ENCODE data around the gene ACSL1.
"Not testable (repeated sequence)": the region's sequence is repeated elsewhere in the genome, so short reads cannot be mapped to it uniquely, and the experiment has no call there.

Gene ACSL1

GRCh38 chr4:184787766-184788503 is 37.8 kb downstream of the ACSL1 start:
- no peak for DNase-seq

GRCh38 chr4:184785813-184786212 is 40.0 kb downstream of the ACSL1 start:
- no peak for DNase-seq

GRCh38 chr4:184784628-184785257 is 41.0 kb downstream of the ACSL1 start:
- DNase-seq, result no peak

- DNase-seq, result no peak
These were observed 42.9 kb downstream of the ACSL1 start for GRCh38 chr4:184782731-184783373.

- DNase-seq, result not testable (repeated sequence)
These were observed 46.6 kb downstream of the ACSL1 start for GRCh38 chr4:184779160-184779559.

GRCh38 chr4:184778325-184778724 is 47.4 kb downstream of the ACSL1 start:
- no peak for DNase-seq

GRCh38 chr4:184776821-184777220 is 48.9 kb downstream of the ACSL1 start:
- no peak for DNase-seq

- no peak for DNase-seq
These were observed 49.8 kb downstream of the ACSL1 start for GRCh38 chr4:184775854-184776555.

- DNase-seq, result no peak
These were observed 51.6 kb downstream of the ACSL1 start for GRCh38 chr4:184774152-184774551.

GRCh38 chr4:184771416-184771815 is 54.4 kb downstream of the ACSL1 start:
- no peak for DNase-seq

- DNase-seq, result no peak
These were observed 56.5 kb downstream of the ACSL1 start for GRCh38 chr4:184769141-184769765.

GRCh38 chr4:184768296-184768695 is 57.5 kb downstream of the ACSL1 start:
- no peak for DNase-seq

GRCh38 chr4:184766446-184766845 is 59.3 kb downstream of the ACSL1 start:
- DNase-seq, result no peak

GRCh38 chr4:184765473-184766340 is 60.1 kb downstream of the ACSL1 start:
- DNase-seq, result no peak

GRCh38 chr4:184764601-184765000 is 61.2 kb downstream of the ACSL1 start:
- no peak for DNase-seq

- DNase-seq, result no peak
These were observed 62.5 kb downstream of the ACSL1 start for GRCh38 chr4:184763150-184763780.

GRCh38 chr4:184762100-184762499 is 63.7 kb downstream of the ACSL1 start:
- DNase-seq, result no peak

GRCh38 chr4:184760681-184761080 is 65.1 kb downstream of the ACSL1 start:
- DNase-seq, result no peak

- no peak for DNase-seq
These were observed 68.0 kb downstream of the ACSL1 start for GRCh38 chr4:184757810-184758209.

GRCh38 chr4:184756399-184756798 is 69.4 kb downstream of the ACSL1 start:
- DNase-seq, result no peak

- DNase-seq, result no peak
These were observed 70.5 kb downstream of the ACSL1 start for GRCh38 chr4:184755278-184755677.

All from SIG-M5 (cell line).